ENCODE results near the gene PLEKHB1.
A peak's percentile ranks its signal among the peaks of the same experiment; 100 is the strongest.

The PLEKHB1 gene

GRCh38 chr11:73647459-73648100, 1.2 kb downstream of the PLEKHB1 start:
- H3K27ac ChIP-seq (ENCODE audit: insufficient read depth, low read length, poor library complexity, severe bottlenecking), result peak overlapping the region; percentile 42
- peaks cover 11% of the 10 kb centered on the region for H3K36me3 ChIP-seq (ENCODE audit: control insufficient read depth, insufficient read depth, low read length)
- H3K4me3 ChIP-seq (ENCODE audit: insufficient read depth, low read depth, low read length, poor library complexity, severe bottlenecking), result peak overlapping the region; percentile 41
- no peaks in the 10 kb centered on the region for H3K27me3 ChIP-seq (replicated peaks; ENCODE audit: control insufficient read depth, insufficient read depth, low read length, poor library complexity, severe bottlenecking)
- peaks cover 7% of the 10 kb centered on the region for H3K4me1 ChIP-seq (ENCODE audit: control insufficient read depth, insufficient read depth, low read length, poor library complexity, severe bottlenecking)
- H3K9me3 ChIP-seq (ENCODE audit: control insufficient read depth, low read length), result no peaks in the 10 kb centered on the region
- peak; percentile 79 to 87 (median 86) for DNase-seq

- H3K9me3 ChIP-seq (ENCODE audit: control insufficient read depth, low read length), result no peaks in the 10 kb centered on the region
- no peak overlapping the region for H3K27ac ChIP-seq (ENCODE audit: insufficient read depth, low read length, poor library complexity, severe bottlenecking)
- no peaks in the 10 kb centered on the region for H3K27me3 ChIP-seq (replicated peaks; ENCODE audit: control insufficient read depth, insufficient read depth, low read length, poor library complexity, severe bottlenecking)
- H3K4me3 ChIP-seq (ENCODE audit: insufficient read depth, low read depth, low read length, poor library complexity, severe bottlenecking), result no peak overlapping the region
- peaks cover 15% of the 10 kb centered on the region for H3K36me3 ChIP-seq (ENCODE audit: control insufficient read depth, insufficient read depth, low read length)
- no peak for DNase-seq
- peaks cover 7% of the 10 kb centered on the region for H3K4me1 ChIP-seq (ENCODE audit: control insufficient read depth, insufficient read depth, low read length, poor library complexity, severe bottlenecking)
These were observed 1.7 kb downstream of the PLEKHB1 start for GRCh38 chr11:73648121-73648520.

- H3K27ac ChIP-seq (ENCODE audit: insufficient read depth, low read length, poor library complexity, severe bottlenecking), result no peak overlapping the region
- no peak for DNase-seq
- H3K4me1 ChIP-seq (ENCODE audit: control insufficient read depth, insufficient read depth, low read length, poor library complexity, severe bottlenecking), result peaks cover 7% of the 10 kb centered on the region
These were observed 2.2 kb downstream of the PLEKHB1 start for GRCh38 chr11:73648571-73649046.

GRCh38 chr11:73649206-73649605, 2.8 kb downstream of the PLEKHB1 start:
- H3K4me3 ChIP-seq (ENCODE audit: insufficient read depth, low read depth, low read length, poor library complexity, severe bottlenecking), result no peak overlapping the region
- DNase-seq, result no peak
- peaks cover 7% of the 10 kb centered on the region for H3K4me1 ChIP-seq (ENCODE audit: control insufficient read depth, insufficient read depth, low read length, poor library complexity, severe bottlenecking)
- no peak overlapping the region for H3K27ac ChIP-seq (ENCODE audit: insufficient read depth, low read length, poor library complexity, severe bottlenecking)
- peaks cover 15% of the 10 kb centered on the region for H3K36me3 ChIP-seq (ENCODE audit: control insufficient read depth, insufficient read depth, low read length)
- no peaks in the 10 kb centered on the region for H3K9me3 ChIP-seq (ENCODE audit: control insufficient read depth, low read length)
- no peaks in the 10 kb centered on the region for H3K27me3 ChIP-seq (replicated peaks; ENCODE audit: control insufficient read depth, insufficient read depth, low read length, poor library complexity, severe bottlenecking)

More at GRCh38 chr11:73648571-73649046, 2.2 kb downstream of the PLEKHB1 start:
- H3K36me3 ChIP-seq (ENCODE audit: control insufficient read depth, insufficient read depth, low read length), result peaks cover 15% of the 10 kb centered on the region
- no peak overlapping the region for H3K4me3 ChIP-seq (ENCODE audit: insufficient read depth, low read depth, low read length, poor library complexity, severe bottlenecking)
- H3K27me3 ChIP-seq (replicated peaks; ENCODE audit: control insufficient read depth, insufficient read depth, low read length, poor library complexity, severe bottlenecking), result no peaks in the 10 kb centered on the region
- no peaks in the 10 kb centered on the region for H3K9me3 ChIP-seq (ENCODE audit: control insufficient read depth, low read length)

- Histone ChIP-seq H3K9me3 (ENCODE audit: control insufficient read depth, low read length) (no peaks in the 10 kb centered on the region), H3K27ac (ENCODE audit: insufficient read depth, low read length, poor library complexity, severe bottlenecking) (no peak overlapping the region), H3K27me3 (replicated peaks; ENCODE audit: control insufficient read depth, insufficient read depth, low read length, poor library complexity, severe bottlenecking) (no peaks in the 10 kb centered on the region), H3K4me1 (ENCODE audit: control insufficient read depth, insufficient read depth, low read length, poor library complexity, severe bottlenecking) (peaks cover 7% of the 10 kb centered on the region), H3K36me3 (ENCODE audit: control insufficient read depth, insufficient read depth, low read length) (peaks cover 15% of the 10 kb centered on the region), H3K4me3 (ENCODE audit: insufficient read depth, low read depth, low read length, poor library complexity, severe bottlenecking) (no peak overlapping the region)
- no peak for DNase-seq
These were observed 4.0 kb downstream of the PLEKHB1 start for GRCh38 chr11:73650400-73650799.

GRCh38 chr11:73651252-73651651, 4.9 kb downstream of the PLEKHB1 start:
- Histone ChIP-seq H3K27me3 (replicated peaks; ENCODE audit: control insufficient read depth, insufficient read depth, low read length, poor library complexity, severe bottlenecking) (no peaks in the 10 kb centered on the region), H3K4me3 (ENCODE audit: insufficient read depth, low read depth, low read length, poor library complexity, severe bottlenecking) (no peak overlapping the region), H3K9me3 (ENCODE audit: control insufficient read depth, low read length) (no peaks in the 10 kb centered on the region), H3K36me3 (ENCODE audit: control insufficient read depth, insufficient read depth, low read length) (peaks cover 20% of the 10 kb centered on the region), H3K27ac (ENCODE audit: insufficient read depth, low read length, poor library complexity, severe bottlenecking) (no peak overlapping the region), H3K4me1 (ENCODE audit: control insufficient read depth, insufficient read depth, low read length, poor library complexity, severe bottlenecking) (peaks cover 7% of the 10 kb centered on the region)
- DNase-seq, result no peak

GRCh38 chr11:73651661-73652045, 5.3 kb downstream of the PLEKHB1 start:
- no peak for DNase-seq
- H3K9me3 ChIP-seq (ENCODE audit: control insufficient read depth, low read length), result no peaks in the 10 kb centered on the region
- peaks cover 7% of the 10 kb centered on the region for H3K4me1 ChIP-seq (ENCODE audit: control insufficient read depth, insufficient read depth, low read length, poor library complexity, severe bottlenecking)
- peaks cover 20% of the 10 kb centered on the region for H3K36me3 ChIP-seq (ENCODE audit: control insufficient read depth, insufficient read depth, low read length)
- no peak overlapping the region for H3K27ac ChIP-seq (ENCODE audit: insufficient read depth, low read length, poor library complexity, severe bottlenecking)
- no peaks in the 10 kb centered on the region for H3K27me3 ChIP-seq (replicated peaks; ENCODE audit: control insufficient read depth, insufficient read depth, low read length, poor library complexity, severe bottlenecking)
- no peak overlapping the region for H3K4me3 ChIP-seq (ENCODE audit: insufficient read depth, low read depth, low read length, poor library complexity, severe bottlenecking)

- DNase-seq, result no peak
- H3K4me3 ChIP-seq (ENCODE audit: insufficient read depth, low read depth, low read length, poor library complexity, severe bottlenecking), result no peak overlapping the region
- peaks cover 20% of the 10 kb centered on the region for H3K36me3 ChIP-seq (ENCODE audit: control insufficient read depth, insufficient read depth, low read length)
- peaks cover 7% of the 10 kb centered on the region for H3K4me1 ChIP-seq (ENCODE audit: control insufficient read depth, insufficient read depth, low read length, poor library complexity, severe bottlenecking)
- no peaks in the 10 kb centered on the region for H3K9me3 ChIP-seq (ENCODE audit: control insufficient read depth, low read length)
- H3K27me3 ChIP-seq (replicated peaks; ENCODE audit: control insufficient read depth, insufficient read depth, low read length, poor library complexity, severe bottlenecking), result no peaks in the 10 kb centered on the region
- no peak overlapping the region for H3K27ac ChIP-seq (ENCODE audit: insufficient read depth, low read length, poor library complexity, severe bottlenecking)
These were observed 5.8 kb downstream of the PLEKHB1 start for GRCh38 chr11:73652046-73652730.

- Histone ChIP-seq H3K9me3 (ENCODE audit: control insufficient read depth, low read length) (no peaks in the 10 kb centered on the region), H3K4me3 (ENCODE audit: insufficient read depth, low read depth, low read length, poor library complexity, severe bottlenecking) (no peak overlapping the region), H3K36me3 (ENCODE audit: control insufficient read depth, insufficient read depth, low read length) (peaks cover 20% of the 10 kb centered on the region), H3K27ac (ENCODE audit: insufficient read depth, low read length, poor library complexity, severe bottlenecking) (no peak overlapping the region), H3K27me3 (replicated peaks; ENCODE audit: control insufficient read depth, insufficient read depth, low read length, poor library complexity, severe bottlenecking) (no peaks in the 10 kb centered on the region), H3K4me1 (ENCODE audit: control insufficient read depth, insufficient read depth, low read length, poor library complexity, severe bottlenecking) (peaks cover 1% of the 10 kb centered on the region)
- DNase-seq, result no peak
These were observed 6.6 kb downstream of the PLEKHB1 start for GRCh38 chr11:73652856-73653559.

GRCh38 chr11:73653996-73654395, 7.6 kb downstream of the PLEKHB1 start:
- DNase-seq, result no peak
- H3K4me1 ChIP-seq (ENCODE audit: control insufficient read depth, insufficient read depth, low read length, poor library complexity, severe bottlenecking), result no peaks in the 10 kb centered on the region
- H3K4me3 ChIP-seq (ENCODE audit: insufficient read depth, low read depth, low read length, poor library complexity, severe bottlenecking), result no peak overlapping the region
- H3K27ac ChIP-seq (ENCODE audit: insufficient read depth, low read length, poor library complexity, severe bottlenecking), result no peak overlapping the region
- H3K27me3 ChIP-seq (replicated peaks; ENCODE audit: control insufficient read depth, insufficient read depth, low read length, poor library complexity, severe bottlenecking), result no peaks in the 10 kb centered on the region
- H3K9me3 ChIP-seq (ENCODE audit: control insufficient read depth, low read length), result no peaks in the 10 kb centered on the region
- peaks cover 20% of the 10 kb centered on the region for H3K36me3 ChIP-seq (ENCODE audit: control insufficient read depth, insufficient read depth, low read length)

Data from effector memory CD4-positive, alpha-beta T cell (primary cell).